Small intestine (tissue), 7 donors: ENCODE measurements around the gene COL23A1. TPM values are rescaled to one million over a fixed set of nuclear protein-coding genes. Genes with fewer than 3 reads are reported as not detected.

Source experiments
- DNase-seq, 2 donors: peaks; one replicate each; pipeline versions ENCODE4 v3.0.0 to v3.0.0-alpha.2; 2013
- FAIRE-seq: peaks from 2 replicates; lab custom pipeline; 2012; peaks lifted over from hg19 to GRCh38; lab: Jason Lieb, UNC
- H3K27ac ChIP-seq, 3 donors: one replicate each; pipeline ENCODE4 v1.5.1; 2013; ENCODE audit warnings: low read length in 2 of 3, mild to moderate bottlenecking in 2 of 3, control low read depth in 1 of 3, inconsistent platforms in 1 of 3, low read depth in 1 of 3, moderate library complexity in 1 of 3
- H3K27me3 ChIP-seq, 3 donors: one replicate each; pipeline ENCODE4 v1.6.1; 2013; ENCODE audit warnings: low read length in 3 of 3, inconsistent platforms in 1 of 3; ENCODE audit not compliant: control insufficient read depth in 3 of 3, insufficient read depth in 3 of 3
- H3K36me3 ChIP-seq, 3 donors: one replicate each; pipeline ENCODE4 v1.6.1; 2013; ENCODE audit warnings: low read length in 3 of 3, inconsistent platforms in 1 of 3, low read depth in 1 of 3, mild to moderate bottlenecking in 1 of 3, moderate library complexity in 1 of 3; ENCODE audit not compliant: control insufficient read depth in 3 of 3, insufficient read depth in 2 of 3
- H3K4me1 ChIP-seq, 3 donors: one replicate each; pipeline ENCODE4 v1.6.1; 2013; ENCODE audit warnings: low read length in 2 of 3, inconsistent platforms in 1 of 3, low read depth in 1 of 3, mild to moderate bottlenecking in 1 of 3, moderate library complexity in 1 of 3; ENCODE audit not compliant: control insufficient read depth in 3 of 3, insufficient read depth in 2 of 3
- H3K4me3 ChIP-seq, 3 donors: one replicate each; pipeline ENCODE4 v1.5.1; 2013; ENCODE audit warnings: low read length in 3 of 3, control low read depth in 1 of 3, inconsistent platforms in 1 of 3, low read depth in 1 of 3, mild to moderate bottlenecking in 1 of 3, moderate library complexity in 1 of 3
- H3K9me3 ChIP-seq, 2 donors: one replicate each; pipeline ENCODE4 v1.6.1; 2013; ENCODE audit warnings: low read depth in 1 of 2, low read length in 1 of 2; ENCODE audit not compliant: control insufficient read depth in 2 of 2, insufficient read depth in 1 of 2
- WGBS, 3 donors: extraction: QIAGEN DNeasy Blood & Tissue Kit; methylation state at CpG; one replicate each; pipeline ENCODE4 v1.1.7; 2013; 5-methylcytosine and 5-hydroxymethylcytosine counted together
- polyA plus RNA-seq, 4 donors: library from polyadenylated mRNA; stranded (reverse) in 3 of 4; unstranded in 1 of 4; fragments of 200-250 nt in 3 of 4; fragments of 120-200 nt in 1 of 4; gene quantifications; one replicate each; pipeline versions ENCODE4 v1.2.1 to v1.2.3, GENCODE V29; 2013
- donor health status: healthy with polysubstance abuse.
- donor health status: control.
- donor health status: control.
- donor health status: Bipolar disorder and iron deficiency.
- donor health status: healthy.

Gene COL23A1
- polyA plus RNA-seq, 4 donors = 1.4 to 3.2 (median 1.6) TPM; not detected in 1

GRCh38 chr5:178519804-178520203, 70.4 kb downstream of the COL23A1 start:
- Histone ChIP-seq H3K4me3 (no peak overlapping the region), H3K27ac (no peak overlapping the region), H3K27me3 (no peaks in the 10 kb centered on the region), H3K4me1 (no peaks in the 10 kb centered on the region), H3K36me3 (no peaks in the 10 kb centered on the region), H3K9me3 (peaks cover 0 to 4% of the 10 kb centered on the region in 2 donors)
- WGBS, 3 donors = 91 to 97% (median 96%) methylated on average over 2 of the region's 2 CpGs
- FAIRE-seq = no peak
- no peak for DNase-seq

GRCh38 chr5:178519155-178519554, 71.0 kb downstream of the COL23A1 start:
- Histone ChIP-seq H3K9me3 (peaks cover 0 to 4% of the 10 kb centered on the region in 2 donors), H3K4me3 (no peak overlapping the region), H3K4me1 (no peaks in the 10 kb centered on the region), H3K27ac (no peak overlapping the region), H3K27me3 (no peaks in the 10 kb centered on the region), H3K36me3 (no peaks in the 10 kb centered on the region)
- no peak for FAIRE-seq
- no peak for DNase-seq
- 92 to 96% (median 94%) methylated on average over 6 of the region's 6 CpGs for WGBS, 3 donors

GRCh38 chr5:178516504-178517235, 73.5 kb downstream of the COL23A1 start:
- H3K4me1 ChIP-seq = no peaks in the 10 kb centered on the region
- DNase-seq (no peak), FAIRE-seq (no peak)
- H3K27ac ChIP-seq = no peak overlapping the region
- no peaks in the 10 kb centered on the region for H3K27me3 ChIP-seq
- no peaks in the 10 kb centered on the region for H3K36me3 ChIP-seq
- H3K4me3 ChIP-seq = no peak overlapping the region
- 78 to 82% (median 81%) methylated on average over 14 of the region's 14 CpGs for WGBS, 3 donors
- H3K9me3 ChIP-seq = peaks cover 0 to 15% of the 10 kb centered on the region in 2 donors

- 80 to 87% (median 84%) methylated on average over 23 of the region's 23 CpGs for WGBS, 3 donors
- H3K36me3 ChIP-seq = no peaks in the 10 kb centered on the region
- H3K27ac ChIP-seq = no peak overlapping the region
- H3K4me3 ChIP-seq = no peak overlapping the region
- DNase-seq (no peak), FAIRE-seq (no peak)
- peaks cover 0 to 15% of the 10 kb centered on the region in 2 donors for H3K9me3 ChIP-seq
- no peaks in the 10 kb centered on the region for H3K27me3 ChIP-seq
- H3K4me1 ChIP-seq = no peaks in the 10 kb centered on the region
Measured at GRCh38 chr5:178515776-178516503, 74.3 kb downstream of the COL23A1 start.

GRCh38 chr5:178514851-178515418, 75.3 kb downstream of the COL23A1 start:
- peaks cover 0 to 15% of the 10 kb centered on the region in 2 donors for H3K9me3 ChIP-seq
- WGBS, 3 donors = 82 to 91% (median 84%) methylated on average over 6 of the region's 6 CpGs
- no peaks in the 10 kb centered on the region for H3K36me3 ChIP-seq
- H3K27me3 ChIP-seq = no peaks in the 10 kb centered on the region
- DNase-seq (no peak), FAIRE-seq (no peak)
- H3K27ac ChIP-seq = no peak overlapping the region
- no peaks in the 10 kb centered on the region for H3K4me1 ChIP-seq
- no peak overlapping the region for H3K4me3 ChIP-seq

- Histone ChIP-seq H3K9me3 (peaks cover 0 to 11% of the 10 kb centered on the region in 2 donors), H3K4me1 (no peaks in the 10 kb centered on the region), H3K4me3 (no peak overlapping the region), H3K27me3 (no peaks in the 10 kb centered on the region), H3K36me3 (no peaks in the 10 kb centered on the region), H3K27ac (no peak overlapping the region)
- DNase-seq (no peak), FAIRE-seq (no peak)
- WGBS, 3 donors = 70 to 77% (median 75%) methylated on average over 3 of the region's 3 CpGs
Measured at GRCh38 chr5:178511172-178511571, 79.0 kb downstream of the COL23A1 start.

GRCh38 chr5:178509491-178510057, 80.6 kb downstream of the COL23A1 start:
- Histone ChIP-seq H3K27ac (no peak overlapping the region), H3K4me1 (no peaks in the 10 kb centered on the region), H3K27me3 (no peaks in the 10 kb centered on the region), H3K9me3 (peaks cover 0 to 11% of the 10 kb centered on the region in 2 donors), H3K4me3 (no peak overlapping the region), H3K36me3 (no peaks in the 10 kb centered on the region)
- DNase-seq (no peak), FAIRE-seq (no peak)
- 82 to 89% (median 84%) methylated on average over 15 of the region's 15 CpGs for WGBS, 3 donors

- H3K27ac ChIP-seq = no peak overlapping the region
- no peaks in the 10 kb centered on the region for H3K4me1 ChIP-seq
- no peak overlapping the region for H3K4me3 ChIP-seq
- no peaks in the 10 kb centered on the region for H3K9me3 ChIP-seq
- DNase-seq (no peak), FAIRE-seq (no peak)
- no peaks in the 10 kb centered on the region for H3K27me3 ChIP-seq
- WGBS, 3 donors = 84 to 88% (median 87%) methylated on average over 12 of the region's 12 CpGs
- H3K36me3 ChIP-seq = no peaks in the 10 kb centered on the region
Measured at GRCh38 chr5:178507151-178507932, 82.9 kb downstream of the COL23A1 start.
